ENCODE results near the gene RHBDL3. TPM values are rescaled to one million over a fixed set of nuclear protein-coding genes. Genes with fewer than 3 reads are reported as not detected.
A peak's percentile ranks its signal among the peaks of the same experiment; 100 is the strongest.
"Not testable (repeated sequence)": the region's sequence is repeated elsewhere in the genome, so short reads cannot be mapped to it uniquely, and the experiment has no call there.

RHBDL3 gene
- polyA plus RNA-seq, 3 donors: 1.2 to 1.5 (median 1.3) TPM

DNA sequence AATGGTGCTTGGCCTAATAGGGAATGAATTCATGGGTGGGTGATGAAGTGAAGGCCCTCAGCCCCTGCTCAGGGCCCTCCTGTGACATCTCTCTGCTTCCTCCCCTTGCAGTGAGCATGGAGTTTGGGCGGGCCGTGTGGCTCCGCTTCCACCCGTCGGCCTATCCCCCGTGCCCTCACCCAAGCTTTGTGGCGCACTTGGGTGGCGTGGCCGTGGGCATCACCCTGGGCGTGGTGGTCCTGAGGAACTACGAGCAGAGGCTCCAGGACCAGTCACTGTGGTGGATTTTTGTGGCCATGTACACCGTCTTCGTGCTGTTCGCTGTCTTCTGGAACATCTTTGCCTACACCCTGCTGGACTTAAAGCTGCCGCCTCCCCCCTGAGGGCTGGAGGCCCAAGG, 55.2 kb downstream of the RHBDL3 start:
- no peak for DNase-seq (ENCODE audit: low read depth in 3 of 3, low spot score in 2 of 3)

DNA sequence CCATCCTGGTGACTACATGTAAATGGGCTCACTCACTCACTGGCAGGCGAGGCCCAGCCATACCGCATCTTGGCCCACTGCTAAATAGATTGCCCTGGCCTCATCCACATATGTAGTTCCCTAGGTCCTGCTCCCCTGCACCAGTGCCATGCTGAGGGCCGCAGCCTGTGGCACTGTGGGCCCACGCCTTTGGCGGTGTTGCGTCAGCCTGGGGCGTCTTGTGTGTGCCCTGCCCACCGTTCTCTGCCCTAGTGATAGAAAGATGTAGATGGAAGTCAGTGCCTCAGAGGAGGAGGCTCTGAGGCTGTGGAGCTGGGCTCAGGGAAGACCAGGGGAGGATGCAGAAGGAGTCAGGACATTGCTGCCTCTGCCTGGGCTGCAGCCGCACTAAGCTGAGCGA, 57.4 kb downstream of the RHBDL3 start:
- no peak for DNase-seq (ENCODE audit: low read depth in 3 of 3, low spot score in 2 of 3)

DNA sequence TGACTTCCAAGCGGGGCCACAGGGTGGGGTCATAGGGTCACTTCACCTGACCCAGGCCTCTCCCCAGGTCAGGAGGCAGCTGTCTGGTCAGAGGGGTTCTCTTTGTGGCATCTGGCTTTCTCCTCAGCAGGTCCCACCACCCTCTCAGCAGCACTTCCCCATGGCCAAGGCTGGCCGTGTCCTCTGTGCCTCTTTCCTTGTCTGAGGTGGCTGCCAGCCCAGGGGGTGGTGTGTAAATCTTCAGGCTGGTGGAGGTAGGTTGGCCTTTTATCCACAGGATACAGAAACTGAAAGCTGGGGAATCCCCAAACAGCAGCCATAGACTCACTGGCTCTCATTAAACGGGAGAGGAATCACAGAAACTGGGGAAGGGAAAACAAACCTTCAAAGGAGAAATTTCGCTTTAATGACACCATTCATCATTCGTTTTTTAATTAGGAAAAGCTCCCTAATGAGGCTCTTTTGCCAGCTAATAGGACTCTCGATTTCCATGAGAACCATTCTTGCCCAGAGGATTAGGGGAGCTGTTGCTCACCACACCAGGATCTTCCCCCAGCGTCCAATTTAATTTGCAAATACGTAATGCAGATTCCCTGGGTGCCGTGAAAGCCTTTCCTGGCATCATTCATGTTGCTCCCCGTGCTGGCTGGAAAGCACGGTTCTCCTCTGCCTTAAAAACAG, 58.3 kb downstream of the RHBDL3 start:
- no peak for DNase-seq (ENCODE audit: low read depth in 3 of 3, low spot score in 2 of 3)

DNA sequence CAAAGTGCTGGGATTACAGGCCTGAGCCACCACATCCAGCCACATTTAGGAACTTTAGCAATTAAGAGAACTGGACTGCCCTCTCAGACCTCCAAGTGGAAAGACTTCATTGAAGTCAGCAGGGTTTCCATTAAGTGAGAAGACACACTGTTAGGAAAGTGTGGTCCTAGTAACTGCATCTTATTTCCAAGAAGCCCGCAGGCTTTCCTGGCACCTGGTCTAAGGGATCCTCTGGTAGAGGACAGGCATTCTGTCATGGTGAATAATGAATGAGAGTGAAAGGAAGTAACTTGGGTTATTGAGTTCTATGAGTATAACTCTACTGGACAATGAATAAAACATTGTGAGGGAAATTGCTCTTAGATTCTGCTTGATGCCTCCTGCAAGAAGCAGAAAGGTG, 62.3 kb downstream of the RHBDL3 start:
- DNase-seq (ENCODE audit: low read depth in 3 of 3, low spot score in 2 of 3): no peak

DNA sequence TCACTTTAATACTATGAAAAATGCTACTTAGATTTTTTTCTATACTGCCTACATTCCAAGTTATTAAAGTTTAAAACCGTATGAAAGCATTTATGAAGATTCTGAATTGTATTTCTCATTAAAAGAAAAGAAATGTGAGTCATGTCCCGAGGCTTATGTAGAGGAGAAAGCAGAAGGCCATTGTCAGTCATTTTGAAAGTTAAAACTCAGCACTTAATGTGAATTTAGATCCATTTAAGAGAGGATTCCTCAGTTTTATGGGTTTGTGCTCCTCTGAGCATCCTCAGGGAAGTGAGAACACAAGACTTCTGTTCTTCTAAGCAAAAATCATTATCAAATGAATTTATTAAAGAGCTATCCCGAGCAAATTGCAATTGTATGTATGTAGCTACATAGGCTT, 64.5 kb downstream of the RHBDL3 start:
- no peak for DNase-seq (ENCODE audit: low read depth in 3 of 3, low spot score in 2 of 3)

DNA sequence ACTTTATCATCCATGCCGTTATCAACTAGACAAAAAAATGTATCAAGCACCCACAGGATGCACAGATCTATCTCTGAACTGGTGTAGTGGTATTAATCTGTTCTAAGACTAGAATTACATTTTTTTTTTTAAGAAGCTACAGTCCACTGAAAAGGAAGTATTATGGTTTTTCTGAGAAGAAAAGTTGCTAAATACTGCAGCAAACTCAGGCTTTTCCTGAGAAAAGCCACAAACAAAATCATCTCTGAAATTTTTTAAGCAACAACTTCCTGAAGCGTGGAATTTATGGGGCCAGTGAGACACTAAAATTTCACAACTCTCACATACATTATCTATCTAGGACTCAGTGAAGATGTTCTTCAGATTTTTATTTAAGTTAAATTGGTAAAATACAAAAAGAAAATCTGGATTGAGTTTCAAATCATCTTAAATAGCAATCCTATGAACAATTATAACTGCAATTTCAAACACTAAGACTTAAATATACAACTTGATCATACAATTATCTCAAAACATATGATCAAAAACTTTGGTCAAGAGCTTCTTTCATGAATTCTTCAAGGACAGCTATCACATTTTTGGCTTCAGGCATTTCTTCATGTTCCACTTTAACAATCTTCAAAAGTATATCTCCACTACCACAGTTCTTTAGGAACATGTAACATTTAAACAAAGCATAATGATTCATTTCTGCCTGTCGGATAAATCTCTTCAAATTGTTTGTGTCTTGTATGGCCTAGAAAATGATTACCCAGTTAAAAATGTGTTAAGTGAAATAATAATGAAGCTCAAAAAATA, 65.8 kb downstream of the RHBDL3 start:
- DNase-seq (ENCODE audit: low read depth in 3 of 3, low spot score in 2 of 3): no peak

DNA sequence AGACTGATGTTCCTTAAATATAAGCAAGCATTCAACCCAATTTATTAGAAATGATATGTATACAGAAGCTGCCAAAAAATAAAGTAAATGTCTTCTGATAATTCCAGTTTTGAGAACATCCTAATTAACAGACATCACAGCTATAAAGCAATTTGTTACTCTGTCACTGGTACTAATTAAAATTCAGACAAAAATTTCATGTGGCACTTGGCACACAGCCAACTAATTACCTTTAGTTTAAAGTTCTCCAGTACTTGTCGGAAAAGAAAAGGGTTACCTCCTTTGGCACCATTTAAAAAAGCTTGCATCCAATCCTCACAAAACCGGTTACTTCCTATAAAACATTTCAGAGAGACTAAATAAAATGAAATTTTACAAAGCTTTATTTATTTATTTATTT, 67.6 kb downstream of the RHBDL3 start:
- DNase-seq (ENCODE audit: low read depth in 3 of 3, low spot score in 2 of 3): no peak

DNA sequence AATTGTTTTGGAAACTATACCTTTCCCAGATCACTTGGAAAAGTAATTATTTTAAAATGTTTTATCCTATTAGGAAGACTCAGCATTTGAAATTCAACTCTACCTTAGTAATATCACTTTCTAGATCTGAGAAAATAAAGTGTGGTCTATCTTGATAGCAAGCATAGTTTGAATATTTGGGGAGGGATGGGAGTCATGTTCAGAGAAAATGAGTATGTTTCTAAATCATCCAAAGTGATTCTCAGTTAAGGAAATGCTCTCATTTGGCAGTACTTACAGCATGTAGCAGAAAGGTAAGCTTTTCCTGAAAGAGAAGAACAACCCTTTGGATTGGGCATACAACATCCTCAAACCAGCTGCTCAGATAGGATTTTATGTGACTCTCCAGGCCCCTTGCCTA, 69.4 kb downstream of the RHBDL3 start:
- DNase-seq (ENCODE audit: low read depth in 3 of 3, low spot score in 2 of 3): no peak

DNA sequence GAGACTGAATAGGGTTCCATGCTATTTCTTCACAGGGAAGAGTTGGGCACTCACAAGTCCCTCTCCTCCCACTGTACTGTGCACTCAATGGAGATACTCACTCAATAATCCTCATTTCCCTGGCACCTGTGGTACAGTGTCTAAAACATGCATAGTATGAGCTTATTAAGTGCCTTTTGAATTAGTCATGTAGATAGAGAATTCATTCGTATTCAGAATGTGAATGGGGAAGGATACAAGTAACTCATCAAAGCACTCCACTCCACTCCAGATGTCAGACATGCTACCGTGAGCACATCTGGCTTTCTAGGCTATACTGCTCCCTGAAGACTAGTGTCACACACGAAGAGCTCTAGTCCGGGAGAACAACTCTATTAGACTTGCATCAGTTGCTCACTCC, 70.1 kb downstream of the RHBDL3 start:
- DNase-seq (ENCODE audit: low read depth in 3 of 3, low spot score in 2 of 3): no peak

DNA sequence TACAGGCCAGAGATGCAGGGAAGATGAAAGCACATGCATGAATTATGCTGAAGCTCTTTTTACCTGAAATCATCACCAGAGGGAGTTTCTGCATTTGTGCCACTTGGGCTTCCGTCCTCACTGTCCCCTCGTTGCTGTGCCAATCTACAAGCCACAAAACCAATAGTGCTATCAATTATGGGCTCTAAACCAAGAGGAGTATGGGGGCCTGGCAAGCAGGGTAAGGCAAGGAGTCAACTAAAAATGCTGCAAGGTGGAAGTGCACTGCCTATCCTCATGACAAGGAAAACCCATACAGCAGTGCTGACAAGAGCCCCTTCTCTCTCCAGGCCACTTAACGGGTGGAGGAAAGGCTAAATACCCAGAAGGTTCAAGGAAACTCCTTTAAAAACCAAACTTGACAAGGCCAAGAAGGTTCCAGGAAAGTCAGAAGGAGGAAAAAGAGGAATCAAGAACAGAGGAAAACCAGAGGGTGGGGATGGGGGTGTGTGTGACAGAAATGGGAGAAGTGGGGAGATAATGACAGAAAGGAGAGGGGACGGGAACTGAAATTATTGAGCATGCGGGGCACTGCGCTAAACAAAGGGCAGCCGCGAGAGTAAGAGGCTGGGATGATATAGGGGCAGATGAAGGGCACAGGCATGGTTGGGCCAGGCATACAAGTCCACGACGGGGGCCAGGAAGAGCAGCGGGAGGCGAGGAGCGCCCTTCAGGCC, 75.7 kb downstream of the RHBDL3 start:
- DNase-seq (ENCODE audit: low read depth in 3 of 3, low spot score in 2 of 3): no peak

DNA sequence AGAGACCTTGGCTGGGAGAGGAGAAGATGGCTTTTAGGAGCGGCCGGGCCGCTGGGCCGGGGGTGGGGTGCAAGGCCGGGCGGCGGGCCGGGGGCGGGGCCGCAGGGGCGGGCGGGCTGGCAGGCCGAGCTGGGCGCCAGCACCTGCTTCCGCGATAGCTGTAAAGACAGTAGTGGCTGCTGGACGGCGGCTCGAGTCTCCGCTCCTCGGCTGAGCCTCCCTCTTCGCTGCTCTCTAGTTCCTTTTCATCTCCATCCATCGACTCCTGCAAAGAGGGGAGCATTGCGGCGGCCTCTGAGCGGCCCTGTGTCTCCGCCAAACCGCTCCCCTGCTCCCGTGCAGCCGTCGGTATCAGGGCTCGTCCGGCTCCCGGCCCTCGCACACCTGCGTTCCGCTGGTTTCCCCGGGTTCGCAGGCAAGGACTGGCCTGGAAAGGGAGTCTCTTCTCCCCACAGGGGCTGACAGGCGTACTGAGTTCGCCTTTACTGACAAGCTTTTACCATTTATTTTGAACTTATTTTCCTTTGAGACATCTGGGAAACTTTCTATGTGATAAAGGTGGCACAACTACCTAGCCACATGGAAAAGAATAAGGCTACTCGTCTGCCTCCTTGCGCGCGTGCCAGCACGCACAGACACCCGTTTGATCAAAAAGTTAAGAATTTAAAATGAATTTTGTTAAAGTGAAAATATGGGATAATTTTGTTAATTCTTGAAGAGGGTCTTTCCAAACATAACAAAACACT, 76.4 kb downstream of the RHBDL3 start, which contains the start of gene C17orf75:
TSS of gene C17orf75 (minus strand) at position 317 of the 746 bp plus-strand sequence. CDS start at position 283, 34 bp downstream.
- no peak for DNase-seq (ENCODE audit: low read depth in 3 of 3, low spot score in 2 of 3)

DNA sequence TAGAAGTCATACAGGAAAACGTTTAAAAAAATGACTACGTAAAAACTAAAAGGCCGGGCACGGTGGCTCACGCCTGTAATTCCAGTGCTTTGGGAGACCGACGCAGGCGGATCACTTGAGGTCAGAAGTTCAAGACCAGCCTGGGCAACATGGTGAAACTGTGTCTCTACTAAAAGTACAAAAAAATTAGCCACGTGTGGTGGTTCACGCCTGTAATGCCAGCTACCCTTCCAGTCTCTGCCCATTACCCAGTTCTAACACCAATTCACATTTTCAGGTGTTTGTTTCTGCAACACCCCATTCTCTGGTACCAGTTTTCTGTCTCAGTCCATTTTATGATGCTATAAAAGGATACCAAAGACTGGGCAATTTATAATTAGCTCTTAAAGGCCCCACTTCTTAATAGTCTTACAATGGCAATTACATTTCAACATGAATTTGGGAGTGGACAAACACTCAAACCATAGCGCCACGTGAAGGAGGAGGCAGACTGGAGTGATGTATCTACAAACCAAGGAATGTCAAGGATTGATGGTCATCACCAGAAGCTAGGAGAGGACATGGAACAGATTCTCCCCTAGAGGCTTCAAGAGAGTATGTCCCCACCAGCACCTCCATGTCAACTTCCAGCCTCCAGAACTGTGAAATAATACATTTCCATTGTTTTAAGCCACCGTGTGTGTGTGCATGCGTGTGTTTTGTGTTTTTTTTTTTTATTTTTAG, 77.1 kb downstream of the RHBDL3 start:
- DNase-seq (ENCODE audit: low read depth in 3 of 3, low spot score in 2 of 3): no peak

DNA sequence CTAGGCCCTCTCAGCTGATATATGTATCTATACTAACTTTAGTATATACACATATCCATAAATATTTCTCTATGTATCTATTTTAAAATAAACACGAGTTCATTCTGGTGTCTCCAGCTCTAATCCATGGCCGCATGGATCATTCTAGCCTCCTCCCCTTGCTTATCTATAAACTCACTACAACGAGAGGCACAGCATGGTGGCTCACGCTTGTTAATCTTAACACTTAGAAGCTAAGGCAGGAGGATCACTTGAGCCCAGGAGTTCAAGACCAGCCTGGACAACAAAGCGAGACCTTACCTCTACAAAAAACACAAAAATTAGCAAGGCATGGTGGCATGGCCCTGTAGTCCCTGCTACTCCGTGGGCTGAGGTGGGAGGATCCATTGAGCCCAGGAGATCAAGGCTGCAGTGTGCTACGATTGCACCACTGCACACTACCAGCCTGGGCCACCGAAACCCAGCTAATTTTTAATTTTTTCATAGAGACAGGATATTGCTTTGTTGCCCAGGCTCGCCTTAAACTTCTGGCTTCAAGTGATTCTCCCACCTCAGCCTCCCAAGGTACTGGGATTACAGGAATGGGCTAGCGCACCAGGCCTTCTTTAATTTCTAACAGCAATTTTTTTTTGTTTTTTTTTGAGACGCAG, 80.4 kb downstream of the RHBDL3 start:
- no peak for DNase-seq (ENCODE audit: low read depth in 3 of 3, low spot score in 2 of 3)

DNA sequence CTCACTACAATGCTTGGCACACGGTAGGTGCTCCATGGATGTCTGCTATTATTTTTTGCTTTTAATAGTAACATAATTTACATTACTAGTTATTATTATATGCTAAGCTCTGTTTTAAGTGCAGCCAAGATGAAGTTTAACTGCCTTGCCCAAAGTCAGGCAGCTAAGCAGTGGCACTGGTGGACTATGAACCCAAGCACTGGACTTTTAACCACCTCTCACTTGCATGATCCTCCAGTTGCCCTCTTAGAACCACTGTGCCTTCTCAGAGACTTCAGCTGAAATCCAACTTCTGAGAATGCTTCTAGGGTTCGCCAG, 82.8 kb downstream of the RHBDL3 start:
- DNase-seq (ENCODE audit: low read depth in 3 of 3, low spot score in 2 of 3): no peak

DNA sequence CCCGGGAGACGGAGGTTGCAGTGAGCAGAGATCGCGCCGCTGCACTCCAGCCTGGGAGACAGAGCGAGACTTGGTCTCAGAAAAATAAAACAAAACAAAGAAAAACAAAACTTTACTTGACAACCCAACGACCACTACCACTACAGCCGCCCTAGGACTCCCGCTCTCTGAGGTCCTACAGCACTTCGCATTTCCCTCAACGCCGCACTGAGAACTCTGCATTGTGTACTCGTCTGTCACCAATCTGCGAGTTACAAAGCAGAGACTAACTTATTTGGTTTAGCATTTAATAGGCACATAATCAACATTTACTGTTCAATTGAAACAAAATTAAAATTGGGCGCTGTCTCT, 83.8 kb downstream of the RHBDL3 start:
- DNase-seq (ENCODE audit: low read depth in 3 of 3, low spot score in 2 of 3): no peak

DNA sequence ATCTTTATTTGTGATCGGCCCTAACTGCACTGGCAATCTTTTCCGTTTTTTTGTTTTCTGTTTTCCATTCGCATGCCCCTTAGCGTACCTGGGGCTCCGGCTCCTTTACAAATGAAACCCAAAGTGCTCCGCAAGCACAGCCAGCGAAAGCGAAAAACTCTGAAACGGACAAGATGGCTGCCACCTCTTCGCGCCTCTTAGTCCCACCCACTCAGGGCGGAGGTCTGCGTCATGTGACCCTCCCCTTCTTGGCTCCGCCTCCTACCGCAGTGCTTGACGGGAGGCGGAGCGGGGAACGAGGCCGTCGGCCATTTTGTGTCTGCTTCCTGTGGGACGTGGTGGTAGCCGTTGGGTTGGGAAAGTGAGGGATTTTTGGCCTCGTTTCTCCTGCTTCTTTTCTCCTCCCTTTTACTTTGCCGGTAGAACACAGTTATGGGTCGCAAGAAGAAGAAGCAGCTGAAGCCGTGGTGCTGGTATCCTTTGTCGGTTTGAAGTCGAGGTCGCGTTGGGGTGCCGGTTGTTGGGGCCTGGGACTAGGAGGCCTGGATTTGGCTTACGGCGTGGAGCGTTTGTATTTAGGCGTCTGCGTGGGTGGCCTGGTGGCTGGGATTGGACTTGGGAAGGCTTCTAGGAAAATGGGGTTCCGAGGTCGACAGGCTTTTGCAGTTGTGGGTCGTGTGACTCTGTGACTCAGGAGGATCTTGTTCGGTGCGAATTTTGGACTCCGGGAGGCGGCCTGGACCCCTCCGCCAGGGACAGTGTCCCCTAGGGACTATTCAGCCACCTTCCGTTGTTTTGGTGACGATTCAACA, 84.4 kb downstream of the RHBDL3 start, which contains the start of gene ZNF207:
TSS of gene ZNF207 (plus strand) at position 304 of the 812 bp plus-strand sequence. CDS start at position 433, 129 bp downstream.
- peak; percentile 94 to 97 (median 95) for DNase-seq (ENCODE audit: low read depth in 3 of 3, low spot score in 2 of 3)

DNA sequence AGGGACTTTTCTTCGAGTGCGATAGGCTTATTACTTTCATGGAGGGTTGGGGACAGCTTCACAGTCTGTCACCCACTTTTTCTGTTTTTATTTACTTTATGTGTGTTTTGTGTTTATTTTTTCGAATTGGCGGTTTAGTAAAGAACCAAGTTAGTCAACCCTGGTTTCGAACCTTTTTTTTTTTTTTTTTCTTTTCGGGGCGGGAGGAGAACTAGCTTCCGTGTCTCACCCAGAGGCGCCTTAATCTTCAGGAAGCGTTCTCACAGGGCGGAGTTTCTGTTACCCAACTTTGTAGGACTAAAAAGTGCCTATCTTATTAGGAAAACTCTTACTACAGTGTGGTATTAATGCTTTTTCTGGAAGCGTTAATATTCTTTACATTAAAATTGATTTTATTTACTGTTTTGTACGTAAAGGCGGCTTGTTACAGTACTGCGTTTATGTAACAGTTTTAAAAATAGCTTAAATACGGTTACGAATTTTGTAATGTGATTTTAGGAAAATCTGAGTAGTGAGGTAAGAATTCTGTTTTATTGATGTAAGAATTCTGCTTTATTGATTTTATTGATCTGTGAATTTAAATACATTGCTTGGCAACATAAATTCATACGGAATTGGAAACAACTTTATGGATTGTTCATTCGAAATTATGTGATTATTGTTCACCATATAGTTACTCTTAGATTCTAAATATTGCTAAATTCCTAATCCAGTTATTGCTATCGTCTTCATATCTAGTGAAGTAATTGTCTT, 85.2 kb downstream of the RHBDL3 start:
- peak in 1 of 3 donors; percentile 54 for DNase-seq (ENCODE audit: low read depth in 3 of 3, low spot score in 2 of 3)

DNA sequence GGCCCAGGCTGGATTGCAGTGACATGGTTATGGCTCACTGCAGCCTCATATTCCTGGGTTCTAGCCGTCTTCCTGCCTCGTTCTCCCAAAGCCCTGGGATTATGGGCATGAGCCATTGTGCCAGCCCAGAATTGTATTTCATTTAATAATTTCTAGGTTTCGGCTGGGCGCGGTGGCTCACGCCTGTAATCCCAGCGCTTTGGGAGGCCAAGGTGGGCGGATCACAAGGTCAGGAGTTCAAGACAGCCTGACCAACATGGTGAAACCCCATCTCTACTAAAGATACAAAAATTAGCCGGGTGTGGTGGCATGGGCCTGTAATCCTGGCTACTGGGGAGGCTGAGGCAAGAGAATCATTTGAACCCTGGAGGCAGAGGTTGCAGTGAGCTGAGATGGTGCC, 87.1 kb downstream of the RHBDL3 start:
- not testable (repeated sequence) for DNase-seq (ENCODE audit: low read depth in 3 of 3, low spot score in 2 of 3)

All from right renal cortex interstitium (tissue), 3 donors.